ENCODE data around the gene SACM1L. TPM values are rescaled to one million over a fixed set of nuclear protein-coding genes. Genes with fewer than 3 reads are reported as not detected.

The SACM1L gene
- total RNA-seq, 1 experiment from 2014 or later: 31.6 TPM

DNA sequence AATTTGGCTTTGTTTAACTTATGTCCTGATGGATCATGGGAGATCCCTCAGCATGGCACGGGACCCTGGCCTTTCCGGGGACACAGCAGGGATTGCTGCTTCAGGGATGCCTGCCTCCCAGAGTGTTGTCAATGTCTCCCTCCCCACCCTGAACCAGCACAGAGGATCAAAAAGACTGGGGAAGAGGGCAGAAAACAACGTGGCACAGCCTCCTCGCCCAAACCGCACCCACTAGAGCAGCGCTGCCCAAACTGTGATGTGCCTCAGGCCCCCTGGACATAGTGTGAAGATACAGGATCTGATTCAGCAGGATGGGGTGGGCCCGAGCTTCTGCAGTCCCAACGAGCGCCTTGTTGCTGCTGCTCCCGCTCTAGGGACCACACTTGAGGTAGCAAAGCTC, 72.6 kb downstream of the SACM1L start:
- Histone ChIP-seq H3K27me3 (ENCODE audit: control insufficient read depth, insufficient read depth, low read length) (no peaks in the 10 kb centered on the region), H3K4me3 (ENCODE audit: low read depth in 2 of 2, low read length in 2 of 2) (no peak overlapping the region), H3K9me3 (ENCODE audit: control insufficient read depth, insufficient read depth, low read depth, low read length) (no peaks in the 10 kb centered on the region), H3K27ac (ENCODE audit: low read length) (no peak overlapping the region), H3K36me3 (ENCODE audit: control insufficient read depth, insufficient read depth, low read length) (no peaks in the 10 kb centered on the region), H3K4me1 (ENCODE audit: control insufficient read depth, insufficient read depth, low read length) (no peaks in the 10 kb centered on the region)
- DNase-seq (ENCODE audit: low read depth, low spot score) (no peak), ATAC-seq (no peak)
- TF ChIP-seq, protein P1, sequence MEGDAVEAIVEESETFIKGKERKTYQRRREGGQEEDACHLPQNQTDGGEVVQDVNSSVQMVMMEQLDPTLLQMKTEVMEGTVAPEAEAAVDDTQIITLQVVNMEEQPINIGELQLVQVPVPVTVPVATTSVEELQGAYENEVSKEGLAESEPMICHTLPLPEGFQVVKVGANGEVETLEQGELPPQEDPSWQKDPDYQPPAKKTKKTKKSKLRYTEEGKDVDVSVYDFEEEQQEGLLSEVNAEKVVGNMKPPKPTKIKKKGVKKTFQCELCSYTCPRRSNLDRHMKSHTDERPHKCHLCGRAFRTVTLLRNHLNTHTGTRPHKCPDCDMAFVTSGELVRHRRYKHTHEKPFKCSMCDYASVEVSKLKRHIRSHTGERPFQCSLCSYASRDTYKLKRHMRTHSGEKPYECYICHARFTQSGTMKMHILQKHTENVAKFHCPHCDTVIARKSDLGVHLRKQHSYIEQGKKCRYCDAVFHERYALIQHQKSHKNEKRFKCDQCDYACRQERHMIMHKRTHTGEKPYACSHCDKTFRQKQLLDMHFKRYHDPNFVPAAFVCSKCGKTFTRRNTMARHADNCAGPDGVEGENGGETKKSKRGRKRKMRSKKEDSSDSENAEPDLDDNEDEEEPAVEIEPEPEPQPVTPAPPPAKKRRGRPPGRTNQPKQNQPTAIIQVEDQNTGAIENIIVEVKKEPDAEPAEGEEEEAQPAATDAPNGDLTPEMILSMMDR (IDR thresholded peaks at IDR 0.05): no peak
- TF ChIP-seq SIN3A (IDR thresholded peaks at IDR 0.05; ENCODE audit: borderline replicate concordance, insufficient read depth, low read depth, low read length) (no peak), POLR2AphosphoS5 (IDR thresholded peaks at IDR 0.05; ENCODE audit: low read depth, low read length) (no peak), TCF7L2 (IDR thresholded peaks at IDR 0.05; ENCODE audit: low read depth, low read length) (no peak)
- TF ChIP-seq, protein P2, sequence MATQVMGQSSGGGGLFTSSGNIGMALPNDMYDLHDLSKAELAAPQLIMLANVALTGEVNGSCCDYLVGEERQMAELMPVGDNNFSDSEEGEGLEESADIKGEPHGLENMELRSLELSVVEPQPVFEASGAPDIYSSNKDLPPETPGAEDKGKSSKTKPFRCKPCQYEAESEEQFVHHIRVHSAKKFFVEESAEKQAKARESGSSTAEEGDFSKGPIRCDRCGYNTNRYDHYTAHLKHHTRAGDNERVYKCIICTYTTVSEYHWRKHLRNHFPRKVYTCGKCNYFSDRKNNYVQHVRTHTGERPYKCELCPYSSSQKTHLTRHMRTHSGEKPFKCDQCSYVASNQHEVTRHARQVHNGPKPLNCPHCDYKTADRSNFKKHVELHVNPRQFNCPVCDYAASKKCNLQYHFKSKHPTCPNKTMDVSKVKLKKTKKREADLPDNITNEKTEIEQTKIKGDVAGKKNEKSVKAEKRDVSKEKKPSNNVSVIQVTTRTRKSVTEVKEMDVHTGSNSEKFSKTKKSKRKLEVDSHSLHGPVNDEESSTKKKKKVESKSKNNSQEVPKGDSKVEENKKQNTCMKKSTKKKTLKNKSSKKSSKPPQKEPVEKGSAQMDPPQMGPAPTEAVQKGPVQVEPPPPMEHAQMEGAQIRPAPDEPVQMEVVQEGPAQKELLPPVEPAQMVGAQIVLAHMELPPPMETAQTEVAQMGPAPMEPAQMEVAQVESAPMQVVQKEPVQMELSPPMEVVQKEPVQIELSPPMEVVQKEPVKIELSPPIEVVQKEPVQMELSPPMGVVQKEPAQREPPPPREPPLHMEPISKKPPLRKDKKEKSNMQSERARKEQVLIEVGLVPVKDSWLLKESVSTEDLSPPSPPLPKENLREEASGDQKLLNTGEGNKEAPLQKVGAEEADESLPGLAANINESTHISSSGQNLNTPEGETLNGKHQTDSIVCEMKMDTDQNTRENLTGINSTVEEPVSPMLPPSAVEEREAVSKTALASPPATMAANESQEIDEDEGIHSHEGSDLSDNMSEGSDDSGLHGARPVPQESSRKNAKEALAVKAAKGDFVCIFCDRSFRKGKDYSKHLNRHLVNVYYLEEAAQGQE (IDR thresholded peaks at IDR 0.05; ENCODE audit: insufficient read depth in 1 of 2, low read depth in 2 of 2, low read length in 1 of 2): no peak
- no TSS peak for BruUV-seq (replicated peaks)
- intact Hi-C loops (cut with micrococcal nuclease; ENCODE audit: unreplicated experiment) (loop anchor here (1.0 kb wide), 2 partner anchors 70 to 167 kb away; no protein-coding TSS in a partner anchor), in situ Hi-C loops (cut with HindIII; ENCODE audit: low pct_unique_long_range_greater_than_20kb, low sequenced_read_pairs) (no loop called here)
- POLR2A ChIA-PET: no interaction called here
- CTCF ChIA-PET: interaction anchor here (1.4 kb wide), 1 partner anchor 71 kb away, joined by 8 read pairs; no protein-coding TSS in a partner anchor

DNA sequence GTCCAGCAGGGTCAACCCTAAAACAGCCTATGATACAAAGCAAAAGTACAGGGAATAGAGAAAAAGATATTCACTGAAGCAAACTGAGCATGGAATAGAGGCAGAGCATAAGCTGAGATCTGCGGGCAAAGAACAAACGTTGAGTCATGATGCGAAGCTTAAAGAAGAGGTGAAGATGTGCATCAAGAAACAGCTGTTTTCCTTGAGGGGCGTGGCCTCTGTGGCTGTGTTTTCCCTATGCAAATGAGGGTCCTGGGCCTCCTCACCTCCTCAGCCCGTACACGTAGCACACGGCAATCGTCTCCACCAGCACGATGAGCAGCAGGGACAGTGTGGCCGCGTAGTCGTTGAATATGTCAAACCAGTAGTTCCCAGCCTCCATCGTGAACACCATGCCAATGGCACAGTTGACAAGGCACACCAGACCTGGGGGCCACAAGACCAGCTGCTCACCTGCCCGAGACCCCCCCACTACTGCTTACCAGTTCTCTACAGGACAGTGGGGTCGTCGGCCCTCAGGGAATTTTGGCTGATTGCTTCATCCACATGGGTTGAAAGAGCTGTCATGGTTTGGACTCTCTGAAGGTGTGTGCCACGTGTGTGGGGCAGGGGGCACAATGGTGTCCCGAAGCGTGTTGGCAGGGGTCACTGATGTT, 73.6 kb downstream of the SACM1L start:
- Histone ChIP-seq H3K36me3 (ENCODE audit: control insufficient read depth, insufficient read depth, low read length) (no peaks in the 10 kb centered on the region), H3K4me3 (ENCODE audit: low read depth in 2 of 2, low read length in 2 of 2) (no peak overlapping the region), H3K4me1 (ENCODE audit: control insufficient read depth, insufficient read depth, low read length) (no peaks in the 10 kb centered on the region), H3K27ac (ENCODE audit: low read length) (no peak overlapping the region), H3K9me3 (ENCODE audit: control insufficient read depth, insufficient read depth, low read depth, low read length) (0 out of 2 replicates have a peak, but pooled peaks cover 4% of the 10 kb centered on the region), H3K27me3 (ENCODE audit: control insufficient read depth, insufficient read depth, low read length) (no peaks in the 10 kb centered on the region)
- BruUV-seq (replicated peaks): no TSS peak
- intact Hi-C loops (cut with micrococcal nuclease; ENCODE audit: unreplicated experiment) (no loop called here), in situ Hi-C loops (cut with HindIII; ENCODE audit: low pct_unique_long_range_greater_than_20kb, low sequenced_read_pairs) (no loop called here)
- POLR2A ChIA-PET: interaction anchor here (0.6 kb wide), 1 partner anchor 36 kb away, joined by 3 read pairs; no protein-coding TSS in a partner anchor
- TF ChIP-seq TCF7L2 (IDR thresholded peaks at IDR 0.05; ENCODE audit: low read depth, low read length) (no peak), POLR2AphosphoS5 (IDR thresholded peaks at IDR 0.05; ENCODE audit: low read depth, low read length) (no peak)
- TF ChIP-seq, protein P1 (IDR thresholded peaks at IDR 0.05): no peak
- TF ChIP-seq, protein P2 (IDR thresholded peaks at IDR 0.05; ENCODE audit: insufficient read depth in 1 of 2, low read depth in 2 of 2, low read length in 1 of 2): no peak
- DNase-seq (ENCODE audit: low read depth, low spot score) (no peak), ATAC-seq (no peak)
- CTCF ChIA-PET: no interaction called here

All from Panc1 (cell line).